ENCODE measurements around the gene GPR135. TPM values are rescaled to one million over a fixed set of nuclear protein-coding genes. Genes with fewer than 3 reads are reported as not detected.

The GPR135 gene, protein sequence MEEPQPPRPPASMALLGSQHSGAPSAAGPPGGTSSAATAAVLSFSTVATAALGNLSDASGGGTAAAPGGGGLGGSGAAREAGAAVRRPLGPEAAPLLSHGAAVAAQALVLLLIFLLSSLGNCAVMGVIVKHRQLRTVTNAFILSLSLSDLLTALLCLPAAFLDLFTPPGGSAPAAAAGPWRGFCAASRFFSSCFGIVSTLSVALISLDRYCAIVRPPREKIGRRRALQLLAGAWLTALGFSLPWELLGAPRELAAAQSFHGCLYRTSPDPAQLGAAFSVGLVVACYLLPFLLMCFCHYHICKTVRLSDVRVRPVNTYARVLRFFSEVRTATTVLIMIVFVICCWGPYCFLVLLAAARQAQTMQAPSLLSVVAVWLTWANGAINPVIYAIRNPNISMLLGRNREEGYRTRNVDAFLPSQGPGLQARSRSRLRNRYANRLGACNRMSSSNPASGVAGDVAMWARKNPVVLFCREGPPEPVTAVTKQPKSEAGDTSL
- total RNA-seq (1.8 and 3.0 TPM in 2 replicates), polyA plus RNA-seq (0.78 and 2.1 TPM in 2 replicates), polyA minus RNA-seq (ENCODE audit: low replicate concordance) (0.30 and 0.31 TPM in 2 replicates)
- 0.78 and 2.1 TPM in 2 replicates for polyA plus RNA-seq (2012)

DNA sequence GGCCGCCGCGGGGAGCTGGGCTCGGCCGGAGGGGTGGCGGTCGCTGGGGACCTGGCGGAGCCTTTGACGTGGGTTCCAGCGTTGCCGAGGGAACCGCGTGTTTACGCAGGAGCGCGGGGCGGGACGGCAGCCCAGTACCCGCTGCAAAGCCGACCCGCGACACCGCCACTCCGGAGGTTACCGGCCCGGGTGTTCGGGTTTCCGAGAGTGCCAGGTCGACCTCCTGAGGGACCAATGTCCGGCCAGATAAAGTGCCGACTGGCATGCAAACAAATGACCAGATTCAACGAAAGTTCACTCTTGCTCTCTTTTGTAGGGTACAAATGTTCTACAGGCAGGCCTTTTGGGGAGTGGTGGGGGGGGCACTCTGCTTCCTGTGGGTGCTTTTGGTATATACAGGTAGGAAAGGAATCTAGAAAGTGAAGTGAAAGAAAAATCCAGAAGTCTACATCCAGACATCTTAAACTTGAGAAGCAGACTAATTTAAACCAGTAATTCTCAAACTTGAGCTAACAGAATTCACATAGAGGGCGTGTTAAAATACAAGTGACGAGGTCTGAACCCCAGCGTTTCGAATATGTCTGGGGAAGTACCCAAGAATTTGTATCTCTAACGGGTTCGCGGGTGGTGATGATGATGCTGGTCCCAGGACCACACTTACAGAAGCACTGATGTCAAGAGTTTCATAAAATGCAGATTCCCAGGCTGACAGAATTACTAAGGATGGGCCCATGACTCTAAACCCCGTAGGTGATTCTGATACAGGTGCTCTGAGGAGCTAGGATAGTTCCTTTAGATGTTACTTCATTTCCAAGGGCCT lies at the start of gene GPR135:
TSS of gene GPR135 (minus strand) at position 65 of the 820 bp plus-strand sequence. CDS start 154 bp downstream, outside the sequence.
- no peak for DNase-seq (ENCODE audit: low read depth in 2 of 2)
- Histone ChIP-seq H3K4me3 (replicated peaks in 1 of 4; ENCODE audit: control extremely low read depth in 1 of 4, insufficient read depth in 1 of 4, low read depth in 3 of 4, low read length in 4 of 4) (peak within 1 kb of the TSS; percentile 39 to 57 (median 48)), H3K36me3 (ENCODE audit: control insufficient read depth, insufficient read depth, low read length) (peaks cover 4% of the 10 kb centered on the region), H3K9me3 (ENCODE audit: control insufficient read depth, insufficient read depth, low read depth, low read length) (no peaks in the 10 kb centered on the region), H4K20me1 (ENCODE audit: control insufficient read depth, extremely low read depth, insufficient read depth, low read length) (no peaks in the 10 kb centered on the region), H3K27me3 (ENCODE audit: control insufficient read depth, insufficient read depth, low read length) (no peaks in the 10 kb centered on the region), H3K4me1 (ENCODE audit: control insufficient read depth, extremely low read depth, insufficient read depth, low read length) (peaks cover 2% of the 10 kb centered on the region), H2AFZ (ENCODE audit: low read length) (peak within 1 kb of the TSS; percentile 85), H3K9ac (ENCODE audit: insufficient read depth, low read length) (peak within 1 kb of the TSS; percentile 61), H3K27ac (ENCODE audit: insufficient read depth, low read length) (peak within 1 kb of the TSS; percentile 60), H3K79me2 (ENCODE audit: control insufficient read depth, insufficient read depth, low read length) (no peaks in the 10 kb centered on the region), H3K4me2 (ENCODE audit: extremely low read depth, insufficient read depth, low read length) (peak within 1 kb of the TSS; percentile 89)
- TF ChIP-seq EZH2 (IDR thresholded peaks at IDR 0.05; ENCODE audit: low read length, missing control alignments), result no peak
- TF ChIP-seq, protein P1, sequence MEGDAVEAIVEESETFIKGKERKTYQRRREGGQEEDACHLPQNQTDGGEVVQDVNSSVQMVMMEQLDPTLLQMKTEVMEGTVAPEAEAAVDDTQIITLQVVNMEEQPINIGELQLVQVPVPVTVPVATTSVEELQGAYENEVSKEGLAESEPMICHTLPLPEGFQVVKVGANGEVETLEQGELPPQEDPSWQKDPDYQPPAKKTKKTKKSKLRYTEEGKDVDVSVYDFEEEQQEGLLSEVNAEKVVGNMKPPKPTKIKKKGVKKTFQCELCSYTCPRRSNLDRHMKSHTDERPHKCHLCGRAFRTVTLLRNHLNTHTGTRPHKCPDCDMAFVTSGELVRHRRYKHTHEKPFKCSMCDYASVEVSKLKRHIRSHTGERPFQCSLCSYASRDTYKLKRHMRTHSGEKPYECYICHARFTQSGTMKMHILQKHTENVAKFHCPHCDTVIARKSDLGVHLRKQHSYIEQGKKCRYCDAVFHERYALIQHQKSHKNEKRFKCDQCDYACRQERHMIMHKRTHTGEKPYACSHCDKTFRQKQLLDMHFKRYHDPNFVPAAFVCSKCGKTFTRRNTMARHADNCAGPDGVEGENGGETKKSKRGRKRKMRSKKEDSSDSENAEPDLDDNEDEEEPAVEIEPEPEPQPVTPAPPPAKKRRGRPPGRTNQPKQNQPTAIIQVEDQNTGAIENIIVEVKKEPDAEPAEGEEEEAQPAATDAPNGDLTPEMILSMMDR (conservative IDR thresholded peaks at IDR 0.05 in 1 of 2, IDR thresholded peaks at IDR 0.05 in 1 of 2; ENCODE audit: low read depth in 1 of 2, low read length in 2 of 2), result no peak

DNA sequence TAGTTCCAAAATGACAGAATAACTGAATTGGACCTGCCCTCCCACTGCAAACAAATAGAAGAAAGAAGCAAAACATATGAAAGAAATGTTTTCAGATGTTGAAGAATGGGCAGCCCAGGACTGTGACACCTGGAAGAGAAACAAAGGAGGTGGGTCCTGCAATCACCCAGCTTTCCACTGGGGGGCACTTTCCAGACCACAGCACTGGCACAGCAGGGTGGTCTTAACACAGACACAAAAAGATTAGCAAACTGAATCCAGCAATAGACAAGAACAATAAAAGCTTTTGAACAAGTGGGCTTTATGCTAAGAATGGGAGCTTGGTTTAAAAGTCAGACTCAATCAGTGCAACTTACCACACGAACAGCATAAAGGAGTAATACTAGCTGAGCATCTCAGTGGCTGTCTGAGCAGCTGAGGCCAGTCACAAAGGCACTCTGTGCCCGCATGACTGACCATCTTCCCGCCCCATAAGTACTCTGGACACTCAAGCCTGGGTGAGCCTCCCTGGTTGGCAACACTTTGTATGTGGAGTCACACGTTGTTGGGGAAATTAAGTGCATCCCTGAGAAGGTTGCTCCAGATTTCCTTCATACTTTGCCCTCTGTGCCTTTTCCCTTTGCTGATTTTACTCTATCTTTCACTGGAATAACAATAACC lies 46.9 kb upstream of the GPR135 start:
- Histone ChIP-seq H3K9me3 (ENCODE audit: control insufficient read depth, insufficient read depth, low read depth, low read length) (no peaks in the 10 kb centered on the region), H3K79me2 (ENCODE audit: control insufficient read depth, insufficient read depth, low read length) (no peaks in the 10 kb centered on the region), H3K27ac (ENCODE audit: insufficient read depth, low read length) (no peak overlapping the region), H4K20me1 (ENCODE audit: control insufficient read depth, extremely low read depth, insufficient read depth, low read length) (no peaks in the 10 kb centered on the region), H3K4me2 (ENCODE audit: extremely low read depth, insufficient read depth, low read length) (no peak overlapping the region), H3K9ac (ENCODE audit: insufficient read depth, low read length) (no peak overlapping the region), H3K27me3 (ENCODE audit: control insufficient read depth, insufficient read depth, low read length) (no peaks in the 10 kb centered on the region), H3K4me1 (ENCODE audit: control insufficient read depth, extremely low read depth, insufficient read depth, low read length) (no peaks in the 10 kb centered on the region), H3K4me3 (replicated peaks in 1 of 4; ENCODE audit: control extremely low read depth in 1 of 4, insufficient read depth in 1 of 4, low read depth in 3 of 4, low read length in 4 of 4) (no peak overlapping the region), H3K36me3 (ENCODE audit: control insufficient read depth, insufficient read depth, low read length) (no peaks in the 10 kb centered on the region), H2AFZ (ENCODE audit: low read length) (no peak overlapping the region)
- no peak for TF ChIP-seq EZH2 (IDR thresholded peaks at IDR 0.05; ENCODE audit: low read length, missing control alignments)
- TF ChIP-seq, protein P1 (conservative IDR thresholded peaks at IDR 0.05 in 1 of 2, IDR thresholded peaks at IDR 0.05 in 1 of 2; ENCODE audit: low read depth in 1 of 2, low read length in 2 of 2), result peak; percentile 54 to 70
- DNase-seq (ENCODE audit: low read depth in 2 of 2), result no peak
